AG09319 (cell line): Measurements from ENCODE around the gene SELENOS.

Source experiments
- DNase-seq: peaks from one replicate; pipeline ENCODE4 v3.0.0-alpha.2; 2010; ENCODE audit warnings: low read depth; ENCODE audit errors: extremely low read depth
- CTCF ChIP-seq: IDR thresholded peaks from 2 replicates; pipeline ENCODE4 v1.5.1; 2011; ENCODE audit warnings: low read depth, mild to moderate bottlenecking, inconsistent platforms, low read length, moderate library complexity

SELENOS gene

GRCh38 chr15:101308604-101309435 is 31.5 kb upstream of the SELENOS start:
- DNase-seq: no peak
- no peak for TF ChIP-seq CTCF

- TF ChIP-seq CTCF: no peak
- no peak for DNase-seq
These were observed 30.8 kb upstream of the SELENOS start for GRCh38 chr15:101307897-101308603.

GRCh38 chr15:101307048-101307896 is 30.0 kb upstream of the SELENOS start:
- no peak for DNase-seq
- no peak for TF ChIP-seq CTCF

- no peak for TF ChIP-seq CTCF
- no peak for DNase-seq
These were observed 29.2 kb upstream of the SELENOS start for GRCh38 chr15:101306341-101307047.

- DNase-seq: no peak
- no peak for TF ChIP-seq CTCF
These were observed 28.6 kb upstream of the SELENOS start for GRCh38 chr15:101305820-101306255.

GRCh38 chr15:101303408-101303807 is 26.1 kb upstream of the SELENOS start:
- no peak for TF ChIP-seq CTCF
- no peak for DNase-seq
